Left renal pelvis (tissue), 4 donors: ENCODE measurements around the gene GRM2. TPM values are rescaled to one million over a fixed set of nuclear protein-coding genes. Genes with fewer than 3 reads are reported as not detected.

Experiments
- polyA plus RNA-seq, 4 donors: library from polyadenylated mRNA; unstranded; fragments of 120-200 nt; gene quantifications; one replicate each; pipeline ENCODE4 v1.2.1, GENCODE V29; 2013; ENCODE audit not compliant: insufficient read length in 4 of 4

The GRM2 gene
- polyA plus RNA-seq, 4 donors = 0.27 to 0.81 (median 0.50) TPM

Other genes starting within 250 kb of the GRM2 start
- 10 to 100 TPM; 20.8 to 31.7 (median 29.7) TPM for gene DCAF1, start 207.1 kb upstream of the GRM2 start, polyA plus RNA-seq
- 10 to 100 TPM; 11.5 to 16.0 (median 14.6) TPM for gene RAD54L2, start 168.3 kb upstream of the GRM2 start, polyA plus RNA-seq
- 10 to 100 TPM; 30.2 to 70.0 (median 57.7) TPM for gene TEX264, start 35.8 kb upstream of the GRM2 start, polyA plus RNA-seq
- gene IQCF6, start 72.2 kb downstream of the GRM2 start, polyA plus RNA-seq = not detected
- not detected for gene IQCF2, start 154.5 kb downstream of the GRM2 start, polyA plus RNA-seq
- not detected for gene IQCF5, start 168.5 kb downstream of the GRM2 start, polyA plus RNA-seq
- not detected for gene IQCF1, start 196.3 kb downstream of the GRM2 start, polyA plus RNA-seq
- 10 to 100 TPM; 12.1 to 22.6 (median 17.8) TPM for gene RRP9, start 234.8 kb downstream of the GRM2 start, polyA plus RNA-seq
- 10 to 100 TPM in 3 of 4 donors, 1 to 10 TPM in 1; 9.4 to 19.2 (median 17.4) TPM for gene PARP3, start 235.3 kb downstream of the GRM2 start, polyA plus RNA-seq
- gene GPR62, start 248.3 kb downstream of the GRM2 start, polyA plus RNA-seq = under 1 TPM; 0.32 to 0.59 (median 0.53) TPM